ENCODE measurements around the gene RHBDL1.

Gene RHBDL1

DNA sequence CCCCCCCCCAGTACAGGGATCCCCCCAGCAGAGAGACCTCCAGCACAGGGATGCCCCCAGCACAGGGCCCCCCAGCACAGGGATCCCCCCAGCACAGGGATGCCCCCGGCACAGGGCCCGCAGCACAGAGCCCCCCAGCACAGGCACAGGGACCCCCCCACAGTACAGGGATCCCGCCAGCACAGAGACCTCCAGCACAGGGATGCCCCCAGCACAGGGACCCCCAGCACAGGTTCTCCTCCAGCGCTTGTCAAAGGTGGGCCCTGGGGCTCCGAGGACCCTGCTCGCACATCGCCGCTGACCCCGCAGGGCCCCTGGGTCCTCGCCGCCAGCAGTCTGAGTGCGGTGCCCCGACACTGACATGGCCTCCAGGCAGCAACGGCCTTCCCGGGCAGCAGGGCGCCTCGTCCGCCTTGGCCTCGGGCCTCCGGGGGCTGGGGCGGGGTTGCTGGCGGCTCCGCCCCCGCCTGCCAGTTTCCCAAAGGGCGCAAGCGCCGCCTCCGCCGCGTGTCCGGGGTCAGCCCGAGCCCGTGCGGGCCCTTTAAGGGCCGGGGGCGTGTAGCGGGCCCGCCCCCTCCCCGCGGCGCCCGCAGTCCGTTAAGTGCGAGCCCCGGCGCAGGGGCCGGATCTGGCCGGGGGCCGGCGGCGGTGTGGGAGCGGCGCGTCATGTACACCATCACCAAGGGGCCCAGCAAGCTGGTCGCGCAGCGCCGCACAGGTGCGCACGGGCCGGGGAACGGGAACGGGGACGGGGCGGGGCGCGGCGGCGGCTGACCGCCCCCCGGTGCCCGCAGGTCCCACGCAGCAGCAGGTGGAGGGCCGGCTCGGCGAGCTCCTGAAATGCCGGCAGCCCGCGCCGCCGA is 33.9 kb upstream of the RHBDL1 start, which contains the start of gene MCRIP2:
Gene MCRIP2, plus strand, starts transcription at position 503 of the 863 bp plus-strand sequence. Its CDS starts 164 bp downstream, at position 667.
- Mint-ChIP-seq H3K4me3 (peak within 1 kb of the TSS; percentile 81 to 83 (median 82)), H3K4me1 (peaks cover under 1% of the 10 kb centered on the region), H3K27ac (peak within 1 kb of the TSS in 1 of 3 experiments; percentile 51), H3K27me3 (ENCODE audit: low read depth) (peaks cover 17% of the 10 kb centered on the region), H3K36me3 (ENCODE audit: low read depth) (no peaks in the 10 kb centered on the region), H3K9me3 (no peaks in the 10 kb centered on the region)
- TF ChIP-seq, protein P1, sequence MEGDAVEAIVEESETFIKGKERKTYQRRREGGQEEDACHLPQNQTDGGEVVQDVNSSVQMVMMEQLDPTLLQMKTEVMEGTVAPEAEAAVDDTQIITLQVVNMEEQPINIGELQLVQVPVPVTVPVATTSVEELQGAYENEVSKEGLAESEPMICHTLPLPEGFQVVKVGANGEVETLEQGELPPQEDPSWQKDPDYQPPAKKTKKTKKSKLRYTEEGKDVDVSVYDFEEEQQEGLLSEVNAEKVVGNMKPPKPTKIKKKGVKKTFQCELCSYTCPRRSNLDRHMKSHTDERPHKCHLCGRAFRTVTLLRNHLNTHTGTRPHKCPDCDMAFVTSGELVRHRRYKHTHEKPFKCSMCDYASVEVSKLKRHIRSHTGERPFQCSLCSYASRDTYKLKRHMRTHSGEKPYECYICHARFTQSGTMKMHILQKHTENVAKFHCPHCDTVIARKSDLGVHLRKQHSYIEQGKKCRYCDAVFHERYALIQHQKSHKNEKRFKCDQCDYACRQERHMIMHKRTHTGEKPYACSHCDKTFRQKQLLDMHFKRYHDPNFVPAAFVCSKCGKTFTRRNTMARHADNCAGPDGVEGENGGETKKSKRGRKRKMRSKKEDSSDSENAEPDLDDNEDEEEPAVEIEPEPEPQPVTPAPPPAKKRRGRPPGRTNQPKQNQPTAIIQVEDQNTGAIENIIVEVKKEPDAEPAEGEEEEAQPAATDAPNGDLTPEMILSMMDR (IDR thresholded peaks at IDR 0.05; ENCODE audit: unreplicated experiment in 3 of 3): no peak

DNA sequence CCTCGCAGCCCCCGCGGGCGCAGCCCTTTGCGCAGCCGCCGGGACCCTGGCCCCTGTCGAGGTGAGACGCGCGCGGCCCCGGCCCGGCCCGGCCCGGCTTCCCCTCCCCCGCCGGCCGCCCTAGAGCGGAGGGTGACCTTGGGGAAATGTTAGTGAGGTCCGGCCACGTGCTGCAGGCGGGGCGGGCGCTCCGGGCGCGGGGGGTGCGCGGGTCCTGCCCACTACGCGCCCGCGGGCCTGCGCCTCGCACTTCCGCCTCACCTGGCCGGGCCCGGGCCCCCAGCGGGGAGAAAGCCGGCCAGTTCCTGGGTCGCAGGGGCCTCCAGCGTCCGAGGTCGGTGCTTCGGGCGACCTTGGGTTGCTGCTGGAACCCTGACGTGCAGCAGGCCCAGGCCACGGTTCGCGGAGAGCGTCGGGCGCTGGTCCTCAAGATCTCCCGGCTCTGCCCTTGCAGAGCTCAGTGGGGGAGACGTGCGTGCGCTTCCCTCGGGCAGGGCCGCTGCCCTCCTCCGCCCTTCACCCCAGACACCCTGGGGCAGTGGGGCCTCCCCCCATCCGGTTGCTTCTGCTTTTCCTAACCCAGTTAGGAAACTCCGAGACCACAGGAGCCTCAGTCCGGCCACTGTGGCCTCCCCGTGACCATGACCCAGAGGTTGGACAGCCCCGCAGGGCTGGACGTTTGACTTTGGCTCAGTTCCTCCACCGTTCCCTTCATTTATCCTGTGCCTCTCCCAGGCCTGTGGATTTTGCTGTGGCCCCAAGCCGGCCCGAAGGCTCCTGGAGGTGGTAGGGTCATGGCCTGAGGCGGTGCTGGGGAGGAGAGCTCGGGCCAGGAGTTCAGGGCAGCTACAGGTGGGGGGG is 33.1 kb upstream of the RHBDL1 start:
- Mint-ChIP-seq H3K27me3 (ENCODE audit: low read depth) (peaks cover 14% of the 10 kb centered on the region), H3K4me1 (no peaks in the 10 kb centered on the region), H3K4me3 (peak overlapping the region; percentile 72 to 76 (median 75)), H3K36me3 (ENCODE audit: low read depth) (no peaks in the 10 kb centered on the region), H3K9me3 (no peaks in the 10 kb centered on the region), H3K27ac (peak overlapping the region in 1 of 3 experiments; percentile 51)
- TF ChIP-seq, protein P1 (IDR thresholded peaks at IDR 0.05; ENCODE audit: unreplicated experiment in 3 of 3): no peak

DNA sequence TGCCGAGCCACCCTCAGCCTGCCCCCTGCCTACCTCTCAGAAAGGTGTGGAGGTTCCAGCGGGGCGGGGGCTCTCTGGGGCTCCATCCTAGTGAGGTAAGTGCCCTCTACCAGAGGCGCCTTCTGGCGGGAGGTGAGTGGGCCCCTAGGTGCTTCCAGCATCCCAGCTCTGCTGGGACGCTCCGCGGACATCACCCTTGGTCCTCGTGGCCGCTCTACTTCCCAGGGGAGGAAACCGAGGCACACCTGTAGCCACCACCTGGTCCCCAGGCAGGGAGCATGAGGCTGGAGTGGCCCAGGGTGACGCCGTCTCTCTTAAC is 32.5 kb upstream of the RHBDL1 start:
- peaks cover 14% of the 10 kb centered on the region for H3K27me3 Mint-ChIP-seq (ENCODE audit: low read depth)
- peak overlapping the region in 1 of 3 experiments; percentile 51 for H3K27ac Mint-ChIP-seq
- TF ChIP-seq, protein P1 (IDR thresholded peaks at IDR 0.05; ENCODE audit: unreplicated experiment in 3 of 3): no peak
- H3K9me3 Mint-ChIP-seq: no peaks in the 10 kb centered on the region
- peak overlapping the region; percentile 76 to 80 (median 78) for H3K4me3 Mint-ChIP-seq
- H3K36me3 Mint-ChIP-seq (ENCODE audit: low read depth): no peaks in the 10 kb centered on the region
- H3K4me1 Mint-ChIP-seq: no peaks in the 10 kb centered on the region

DNA sequence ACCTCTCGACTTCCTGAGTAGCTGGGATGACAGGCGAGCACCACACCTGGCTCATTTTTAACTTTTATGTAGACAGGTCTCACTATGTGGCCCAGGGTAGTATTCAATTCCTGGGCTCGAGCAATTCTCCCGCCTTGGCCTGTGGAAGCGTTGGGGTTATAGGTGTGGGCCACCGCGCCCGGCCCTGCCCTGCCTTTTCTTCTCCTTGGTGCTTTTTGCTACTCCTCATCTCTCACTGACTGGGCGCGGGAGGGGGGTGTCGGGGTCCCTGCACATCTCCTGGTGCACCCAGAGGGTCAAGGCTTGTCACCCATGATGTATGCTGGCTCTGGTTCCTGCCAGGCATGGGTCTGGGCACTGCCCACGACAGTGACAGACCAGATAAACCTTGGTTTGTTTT is 30.9 kb upstream of the RHBDL1 start:
- Mint-ChIP-seq H3K4me1 (no peaks in the 10 kb centered on the region), H3K9me3 (no peaks in the 10 kb centered on the region), H3K27me3 (ENCODE audit: low read depth) (peaks cover 14% of the 10 kb centered on the region)

DNA sequence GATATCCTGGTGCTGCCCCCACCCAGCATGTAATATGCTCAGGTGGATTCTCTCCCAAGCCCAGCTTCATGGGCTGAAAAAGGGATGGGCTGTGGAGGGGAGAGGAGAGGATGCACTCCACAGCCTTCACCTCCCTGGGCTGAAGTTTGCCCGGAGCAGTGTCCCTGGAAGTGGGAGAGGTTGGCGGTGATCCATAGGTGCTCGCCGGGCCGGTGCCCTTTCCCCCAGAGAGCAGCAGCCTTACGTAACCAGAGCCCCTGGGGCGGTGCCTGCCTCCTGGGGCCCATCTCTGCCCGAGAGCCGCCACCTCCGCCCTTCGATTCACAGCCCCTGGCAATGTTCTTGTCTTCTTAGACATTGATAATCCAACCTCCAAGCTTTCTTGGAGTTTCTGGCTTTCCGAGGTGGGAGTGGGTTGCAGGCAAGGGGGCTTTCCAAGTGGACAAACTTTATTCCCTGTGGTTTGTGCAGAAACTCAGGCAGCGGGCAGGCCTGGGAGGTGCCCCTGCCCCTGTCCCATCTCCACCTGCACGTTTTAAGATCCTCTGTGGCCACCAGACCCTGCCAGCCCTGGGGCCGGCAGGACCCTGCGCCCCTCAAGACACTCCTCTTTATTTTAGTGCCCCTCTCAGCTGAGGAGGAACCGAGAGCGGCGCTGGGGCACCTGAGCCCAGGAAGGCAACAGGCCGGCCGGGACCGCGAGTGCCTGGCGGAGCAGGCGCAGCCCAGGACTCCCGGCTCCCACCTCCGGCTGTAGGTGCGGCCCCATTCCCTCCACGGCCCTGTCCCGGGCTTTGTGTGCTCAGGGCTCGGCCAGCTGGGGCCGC is 29.4 kb upstream of the RHBDL1 start:
- peaks cover 14% of the 10 kb centered on the region for H3K27me3 Mint-ChIP-seq (ENCODE audit: low read depth)
- no peaks in the 10 kb centered on the region for H3K4me1 Mint-ChIP-seq
- H3K36me3 Mint-ChIP-seq (ENCODE audit: low read depth): no peaks in the 10 kb centered on the region
- peak overlapping the region in 2 of 3 experiments; percentile 44 to 53 for H3K4me3 Mint-ChIP-seq
- no peak overlapping the region for H3K27ac Mint-ChIP-seq
- TF ChIP-seq, protein P1 (IDR thresholded peaks at IDR 0.05; ENCODE audit: unreplicated experiment in 3 of 3): no peak
- H3K9me3 Mint-ChIP-seq: no peaks in the 10 kb centered on the region

More for the DNA sequence above, 30.9 kb upstream of the RHBDL1 start:
- Mint-ChIP-seq H3K27ac (no peak overlapping the region), H3K4me3 (peak overlapping the region; percentile 75 to 82 (median 78)), H3K36me3 (ENCODE audit: low read depth) (no peaks in the 10 kb centered on the region)
- TF ChIP-seq, protein P1 (IDR thresholded peaks at IDR 0.05; ENCODE audit: unreplicated experiment in 3 of 3): no peak

All from nephron (organoid).